GM12874 (cell line): Measurements from ENCODE around the gene ORC6.

ENCODE experiments used
- TF ChIP-seq, protein P1 (sequence below): IDR thresholded peaks from 2 replicates; pipeline ENCODE4 v1.5.1; 2011; ENCODE audit warnings: low read depth, mild to moderate bottlenecking, control low read depth, low read length, moderate library complexity; ENCODE audit not compliant: insufficient read depth

The ORC6 gene

DNA sequence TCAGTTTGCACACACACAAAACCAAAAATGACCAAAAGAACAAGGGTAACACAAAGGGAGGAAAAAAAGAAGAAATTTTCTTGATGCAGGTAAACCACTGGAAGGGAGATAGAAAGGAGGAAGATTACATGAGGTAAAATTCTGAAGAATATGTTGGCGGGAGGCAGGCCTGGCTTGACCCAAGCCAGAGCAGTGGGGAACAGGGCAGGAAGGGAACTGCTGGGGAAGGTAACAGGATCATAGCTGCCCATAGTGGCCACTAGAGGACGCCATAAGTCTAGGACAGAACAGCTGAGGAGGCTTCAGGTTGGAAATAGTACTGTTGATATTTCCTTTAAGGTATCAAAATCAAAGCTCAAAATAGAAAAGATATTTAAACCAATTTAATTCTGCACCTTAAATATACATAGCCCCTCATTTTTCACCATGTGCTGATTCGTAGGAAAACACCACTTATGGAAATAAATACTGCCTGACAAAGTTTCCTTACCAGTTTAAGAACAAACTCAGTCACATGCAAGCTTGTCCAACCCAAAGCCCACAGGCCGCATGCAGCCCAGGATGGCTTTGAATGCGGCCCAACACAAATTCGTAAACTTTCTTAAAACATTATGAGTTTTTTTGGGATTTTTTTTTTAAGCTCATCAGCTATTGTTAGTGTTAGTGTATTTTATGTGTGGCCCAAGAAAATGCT, 16.0 kb upstream of the ORC6 start:
- TF ChIP-seq, protein P1, sequence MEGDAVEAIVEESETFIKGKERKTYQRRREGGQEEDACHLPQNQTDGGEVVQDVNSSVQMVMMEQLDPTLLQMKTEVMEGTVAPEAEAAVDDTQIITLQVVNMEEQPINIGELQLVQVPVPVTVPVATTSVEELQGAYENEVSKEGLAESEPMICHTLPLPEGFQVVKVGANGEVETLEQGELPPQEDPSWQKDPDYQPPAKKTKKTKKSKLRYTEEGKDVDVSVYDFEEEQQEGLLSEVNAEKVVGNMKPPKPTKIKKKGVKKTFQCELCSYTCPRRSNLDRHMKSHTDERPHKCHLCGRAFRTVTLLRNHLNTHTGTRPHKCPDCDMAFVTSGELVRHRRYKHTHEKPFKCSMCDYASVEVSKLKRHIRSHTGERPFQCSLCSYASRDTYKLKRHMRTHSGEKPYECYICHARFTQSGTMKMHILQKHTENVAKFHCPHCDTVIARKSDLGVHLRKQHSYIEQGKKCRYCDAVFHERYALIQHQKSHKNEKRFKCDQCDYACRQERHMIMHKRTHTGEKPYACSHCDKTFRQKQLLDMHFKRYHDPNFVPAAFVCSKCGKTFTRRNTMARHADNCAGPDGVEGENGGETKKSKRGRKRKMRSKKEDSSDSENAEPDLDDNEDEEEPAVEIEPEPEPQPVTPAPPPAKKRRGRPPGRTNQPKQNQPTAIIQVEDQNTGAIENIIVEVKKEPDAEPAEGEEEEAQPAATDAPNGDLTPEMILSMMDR = peak; percentile 98

DNA sequence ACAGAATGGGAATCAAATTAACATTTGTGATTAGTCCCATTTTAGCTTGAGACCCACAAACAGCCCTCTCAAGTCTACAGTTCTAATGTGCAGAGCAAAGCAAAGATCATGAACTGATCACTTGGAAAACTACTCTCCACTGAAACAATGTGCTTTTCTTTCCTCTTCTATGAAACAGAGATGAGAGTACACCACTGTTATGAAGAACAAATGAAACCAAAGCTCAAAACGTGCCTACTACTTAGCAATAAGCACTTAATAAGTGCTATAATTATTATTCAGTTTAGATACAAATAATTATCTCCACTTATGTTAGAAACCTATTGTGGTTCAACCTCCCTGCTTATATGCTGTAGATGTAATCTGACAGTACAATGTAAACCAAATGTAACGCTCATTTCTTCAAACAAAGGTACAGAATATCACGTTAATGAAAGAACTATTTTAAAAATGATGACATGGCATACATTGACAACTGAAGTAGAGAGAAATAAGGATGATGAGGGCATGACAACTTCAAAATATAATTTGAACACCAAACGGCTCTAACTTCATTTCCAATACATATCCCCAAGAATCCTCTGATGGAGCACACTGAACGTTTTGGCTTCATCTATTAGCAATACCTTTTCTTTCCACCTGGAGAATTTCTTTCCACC, 2.5 kb upstream of the ORC6 start:
- TF ChIP-seq, protein P1 = no peak

DNA sequence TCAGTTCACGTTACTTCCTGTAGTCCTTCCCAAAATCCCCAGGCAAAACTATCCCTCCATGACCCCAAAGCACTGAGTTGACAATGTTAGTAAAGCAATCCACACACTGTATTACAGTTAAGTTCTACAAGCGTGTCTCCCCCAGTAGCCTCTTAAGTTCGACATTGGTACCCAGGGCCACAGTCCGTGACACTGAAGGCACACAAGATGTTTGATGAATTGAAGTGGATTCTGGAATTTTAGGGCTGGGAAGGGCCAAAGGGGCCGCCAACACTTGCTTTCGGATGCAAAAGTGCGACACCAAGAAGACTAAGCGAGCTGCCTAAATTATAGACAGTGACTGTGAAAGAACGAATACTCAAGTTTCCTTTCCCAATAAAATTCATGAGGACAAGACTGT, 2.0 kb upstream of the ORC6 start:
- TF ChIP-seq, protein P1 = no peak

DNA sequence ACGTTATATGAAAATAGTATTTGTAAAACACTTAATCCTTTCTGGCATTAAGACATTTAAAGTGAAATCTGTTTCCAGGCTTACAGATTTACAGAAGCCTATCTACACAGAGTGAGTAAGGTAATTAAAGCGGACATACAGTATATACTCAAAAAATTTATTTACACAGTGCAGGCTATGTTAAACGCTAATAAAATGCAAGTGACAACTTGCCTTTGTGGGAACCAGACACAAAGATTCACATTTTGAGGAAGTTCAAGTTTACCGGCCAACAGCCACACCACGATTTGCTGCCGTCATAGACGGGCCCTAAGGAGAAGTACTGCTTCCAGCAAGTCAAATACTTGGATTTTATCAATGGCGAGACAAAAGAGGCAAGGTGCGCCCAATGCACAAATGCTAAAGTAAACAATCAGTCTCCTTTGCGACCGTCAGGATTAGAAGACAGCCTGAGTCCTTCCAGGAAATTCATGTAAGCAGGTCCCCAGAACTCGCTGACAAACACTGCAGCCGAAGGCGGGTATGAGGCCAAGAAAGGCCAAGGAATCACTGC, 1.3 kb upstream of the ORC6 start:
- TF ChIP-seq, protein P1 = no peak

DNA sequence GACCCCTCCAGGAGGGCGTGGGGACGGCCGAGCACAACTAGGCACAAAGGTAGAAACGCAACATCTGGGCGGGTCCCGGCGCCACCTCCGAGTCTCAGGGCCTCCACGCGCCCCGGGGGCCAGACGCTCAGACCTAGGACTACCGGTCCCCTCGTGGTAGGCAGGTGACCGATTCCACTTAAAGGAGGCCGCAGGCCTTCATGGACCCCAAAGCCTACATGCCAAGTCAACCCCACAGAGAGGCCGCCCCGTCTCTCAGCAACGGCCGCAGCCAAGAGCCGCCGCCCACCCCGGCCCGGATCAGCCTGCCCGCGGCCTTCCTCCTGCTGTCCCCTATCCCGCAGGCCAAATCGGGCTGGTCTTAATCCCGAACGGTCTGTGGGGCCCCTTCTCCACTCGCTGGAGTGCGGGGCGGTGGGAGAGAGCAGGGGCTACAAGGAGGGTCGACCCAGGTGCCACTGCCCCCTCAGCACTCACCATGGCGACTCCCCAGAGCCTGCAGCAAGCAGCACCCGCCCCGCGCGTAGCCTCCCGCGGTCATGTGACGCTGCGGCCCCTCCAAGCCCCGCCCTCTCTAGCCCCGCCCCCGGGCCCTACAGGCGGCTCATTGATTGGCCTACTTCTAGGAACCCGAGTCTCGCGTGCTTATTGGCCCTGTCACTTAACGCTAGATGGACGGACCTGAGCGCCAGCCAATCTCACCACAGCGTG, 650 bp upstream of the ORC6 start, which contains the start of gene VPS35:
Gene VPS35 (minus strand): TSS at position 525 of the 711 bp plus-strand sequence. CDS start 45 bp downstream, at position 480.
- TF ChIP-seq, protein P1 = peak; percentile 46

DNA sequence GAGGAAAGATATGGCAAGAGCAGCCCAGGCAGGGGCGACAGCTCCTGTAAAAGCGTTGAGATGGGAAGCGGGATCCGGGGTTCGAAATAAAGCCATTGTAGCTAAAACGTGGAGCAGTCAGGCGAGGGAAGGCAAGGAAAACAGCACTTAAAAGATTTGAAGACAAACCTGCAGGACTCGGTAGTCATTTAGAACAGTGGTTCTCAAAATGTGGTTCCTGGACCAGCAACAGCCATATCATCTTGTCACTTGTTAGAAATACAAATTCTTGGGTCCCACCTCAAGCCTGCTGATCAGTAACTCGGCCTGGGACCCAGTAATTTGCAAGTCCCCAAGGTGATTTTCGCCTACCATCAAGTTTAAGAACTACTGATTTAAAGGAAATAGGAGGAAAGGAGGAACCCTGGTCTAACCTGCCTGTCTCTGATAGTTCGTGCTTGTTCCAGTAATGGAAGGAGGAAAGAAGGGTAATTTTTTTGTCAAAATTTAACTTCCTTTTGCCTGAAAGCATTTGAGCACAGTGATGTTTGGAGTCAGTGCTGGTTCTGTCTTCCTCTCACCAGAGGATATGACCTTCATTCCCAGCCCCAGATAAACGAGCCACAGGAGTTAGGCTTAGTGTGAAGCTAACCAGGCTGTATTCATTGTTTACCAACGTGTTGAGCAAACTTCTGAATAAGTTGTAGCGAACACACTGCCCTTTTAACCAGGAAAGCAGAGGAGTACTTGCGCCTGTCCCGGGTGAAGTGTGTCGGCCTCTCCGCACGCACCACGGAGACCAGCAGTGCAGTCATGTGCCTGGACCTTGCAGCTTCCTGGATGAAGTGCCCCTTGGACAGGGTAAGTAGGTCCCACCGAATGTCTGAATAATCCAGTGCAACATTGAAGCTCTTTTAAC, 1.1 kb downstream of the ORC6 start:
- TF ChIP-seq, protein P1 = no peak
